Esophagus muscularis mucosa (tissue), 4 donors: ENCODE data around the gene PI4K2B. TPM values are rescaled to one million over a fixed set of nuclear protein-coding genes. Genes with fewer than 3 reads are reported as not detected.
"Not testable (repeated sequence)": the region's sequence is repeated elsewhere in the genome, so short reads cannot be mapped to it uniquely, and the experiment has no call there.

Experiments
- DNase-seq: peaks from one replicate; pipeline ENCODE4 v3.0.0-alpha.2; 2017; ENCODE audit errors: extremely low spot score
- H3K27ac ChIP-seq, 4 donors: fragments of 200-600 bp; sonication (generic); replicated peaks in 1 of 4; 1 replicate in 3 of 4; 2 replicates in 1 of 4; pipeline ENCODE4 v1.5.1; 2016 to 2019; ENCODE audit warnings: mild to moderate bottlenecking in 1 of 4
- H3K27me3 ChIP-seq, 4 donors: fragments of 200-600 bp; sonication (generic); one replicate each; pipeline versions ENCODE4 v1.5.1 to v1.6.0; 2016 to 2019
- H3K36me3 ChIP-seq, 4 donors: fragments of 200-600 bp; sonication (generic); one replicate each; pipeline ENCODE4 v1.5.1; 2016 to 2019
- H3K4me1 ChIP-seq, 4 donors: fragments of 200-600 bp; sonication (generic); one replicate each; pipeline ENCODE4 v1.5.1; 2016 to 2019
- H3K4me3 ChIP-seq, 4 donors: fragments of 200-600 bp; sonication (generic); 1 replicate in 2 of 4; 2 replicates in 2 of 4; pipeline ENCODE4 v1.5.1; 2016 to 2019; ENCODE audit warnings: mild to moderate bottlenecking in 4 of 4, moderate library complexity in 1 of 4
- H3K9me3 ChIP-seq, 4 donors: fragments of 200-600 bp; sonication (generic); 1 replicate in 3 of 4; 2 replicates in 1 of 4; pipeline ENCODE4 v1.5.1; 2016 to 2019
- EP300 ChIP-seq: sonication (generic); formaldehyde crosslinking; IDR thresholded peaks from one replicate; pipeline ENCODE4 v1.6.1; 2017; ENCODE audit warnings: antibody characterized with exemption
- POLR2A ChIP-seq: fragments of 450-650 bp; IDR thresholded peaks from one replicate; pipeline ENCODE4 v1.6.1; 2017; ENCODE audit warnings: antibody characterized with exemption, moderate library complexity, mild to moderate bottlenecking, low read depth
- POLR2AphosphoS5 ChIP-seq, 2 donors: sonication (generic); formaldehyde crosslinking; IDR thresholded peaks; one replicate each; pipeline ENCODE4 v1.6.1; 2017; ENCODE audit warnings: antibody characterized with exemption in 2 of 2
- WGBS: methylation state at CpG from one replicate; pipeline ENCODE4 v1.1.5; 2018; 5-methylcytosine and 5-hydroxymethylcytosine counted together
- intact Hi-C: fragments of 100-400 bp; cut with DNase I; formaldehyde crosslinking; loops from one replicate; pipeline ENCODE4 v1.15.1; 2023
- small RNA-seq, 3 donors: library from RNA; depleted of rRNA; stranded (forward); fragments of <200 nt; gene quantifications; one replicate each; pipeline ENCODE3, GENCODE V24; 2016
- total RNA-seq, 4 donors: library from RNA; depleted of rRNA; stranded (reverse); fragments of >200 nt; gene quantifications; one replicate each; pipeline versions ENCODE4 v1.1.0 to v1.2.1, GENCODE V29; 2016
- TF ChIP-seq, protein P1 (sequence below), 3 experiments: fragments of 200-600 bp in 2 of 3; fragments of 450-650 bp in 1 of 3; sonication (generic) in 2 of 3; IDR thresholded peaks; one replicate each; pipeline ENCODE4 v1.5.1; 2017 to 2019; ENCODE audit warnings: antibody characterized with exemption in 3 of 3, mild to moderate bottlenecking in 2 of 3, moderate library complexity in 1 of 3

The PI4K2B gene
- total RNA-seq, 4 donors from 2014 or later = 9.0 to 16.2 (median 12.9) TPM

DNA sequence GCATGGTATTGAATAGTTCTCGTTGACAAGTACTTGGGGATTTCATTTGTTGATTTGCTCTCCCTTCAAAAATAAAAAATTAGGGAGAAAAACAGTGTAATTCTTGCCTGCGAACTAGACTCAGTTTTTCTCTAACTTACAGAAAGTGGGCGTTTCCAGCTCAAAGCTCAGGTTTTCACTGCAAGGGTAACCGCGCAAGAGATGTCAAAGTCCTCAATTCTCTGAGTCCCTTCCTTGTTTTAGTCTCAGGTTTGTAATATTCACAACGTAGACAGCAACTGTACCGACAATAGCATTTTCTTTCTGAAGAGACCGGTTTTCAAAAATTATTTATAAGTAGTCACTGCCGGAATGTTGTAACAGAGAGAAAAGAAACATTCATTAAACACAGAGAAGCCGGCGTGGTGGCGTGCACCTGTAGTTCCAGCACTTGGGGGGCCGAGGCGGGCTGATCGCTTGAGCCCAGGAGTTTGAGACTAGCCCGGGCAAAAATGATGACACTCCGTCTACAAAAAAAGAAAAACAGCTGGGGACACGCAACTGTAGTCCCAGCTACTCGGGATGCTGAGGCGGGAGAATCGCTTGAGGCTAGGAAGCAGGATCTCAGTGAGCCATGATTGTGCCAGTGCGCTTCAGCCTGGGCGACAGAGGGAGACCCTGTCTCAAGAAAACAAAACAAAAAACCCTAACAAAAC lies 79.5 kb downstream of the PI4K2B start:
- 19% methylated on average over 23 of the region's 23 CpGs for WGBS
- H3K36me3 ChIP-seq = peaks cover 0 to 18% (median 8%) of the 10 kb centered on the region in 4 donors
- no peaks in the 10 kb centered on the region for H3K27me3 ChIP-seq
- intact Hi-C loops = loop anchor here (2.0 to 10.0 kb wide), 3 partner anchors 61 to 149 kb away; partner anchors contain the start of genes PI4K2B and SEPSECS
- H3K27ac ChIP-seq = peak overlapping the region; percentile 77 to 82 (median 80)
- peaks cover 10 to 24% (median 10%) of the 10 kb centered on the region in 4 donors for H3K4me1 ChIP-seq
- peak overlapping the region; percentile 62 to 84 (median 82) for H3K4me3 ChIP-seq
- H3K9me3 ChIP-seq = no peaks in the 10 kb centered on the region
- no peak for DNase-seq
- no peak for TF ChIP-seq POLR2A
- TF ChIP-seq EP300 = no peak
- no peak for TF ChIP-seq POLR2AphosphoS5 (IDR thresholded peaks at IDR 0.05)
- TF ChIP-seq, protein P1, sequence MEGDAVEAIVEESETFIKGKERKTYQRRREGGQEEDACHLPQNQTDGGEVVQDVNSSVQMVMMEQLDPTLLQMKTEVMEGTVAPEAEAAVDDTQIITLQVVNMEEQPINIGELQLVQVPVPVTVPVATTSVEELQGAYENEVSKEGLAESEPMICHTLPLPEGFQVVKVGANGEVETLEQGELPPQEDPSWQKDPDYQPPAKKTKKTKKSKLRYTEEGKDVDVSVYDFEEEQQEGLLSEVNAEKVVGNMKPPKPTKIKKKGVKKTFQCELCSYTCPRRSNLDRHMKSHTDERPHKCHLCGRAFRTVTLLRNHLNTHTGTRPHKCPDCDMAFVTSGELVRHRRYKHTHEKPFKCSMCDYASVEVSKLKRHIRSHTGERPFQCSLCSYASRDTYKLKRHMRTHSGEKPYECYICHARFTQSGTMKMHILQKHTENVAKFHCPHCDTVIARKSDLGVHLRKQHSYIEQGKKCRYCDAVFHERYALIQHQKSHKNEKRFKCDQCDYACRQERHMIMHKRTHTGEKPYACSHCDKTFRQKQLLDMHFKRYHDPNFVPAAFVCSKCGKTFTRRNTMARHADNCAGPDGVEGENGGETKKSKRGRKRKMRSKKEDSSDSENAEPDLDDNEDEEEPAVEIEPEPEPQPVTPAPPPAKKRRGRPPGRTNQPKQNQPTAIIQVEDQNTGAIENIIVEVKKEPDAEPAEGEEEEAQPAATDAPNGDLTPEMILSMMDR (IDR thresholded peaks at IDR 0.05) = no peak

DNA sequence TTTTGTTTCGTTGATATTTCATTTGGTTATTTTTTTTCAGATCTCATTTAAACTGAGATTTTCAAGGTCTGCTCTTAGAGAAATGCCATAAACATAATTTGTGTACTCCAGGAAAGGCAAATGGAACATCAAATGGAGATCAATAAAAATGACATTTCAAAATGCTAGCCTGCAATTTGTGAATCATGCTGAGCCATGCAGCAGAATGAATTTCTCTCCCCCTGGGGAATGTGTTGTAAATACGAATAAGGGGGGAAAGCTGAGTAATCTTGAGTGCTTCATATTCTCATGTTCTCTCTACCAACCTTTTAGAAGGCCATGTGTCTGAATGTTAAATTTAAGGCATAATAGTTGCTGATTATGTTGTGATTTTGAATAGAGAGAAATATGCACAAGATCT lies 86.5 kb downstream of the PI4K2B start:
- no peaks in the 10 kb centered on the region for H3K27me3 ChIP-seq
- 77% methylated on average over 2 of the region's 2 CpGs for WGBS
- intact Hi-C loops = no loop called here
- no peak overlapping the region for H3K4me3 ChIP-seq
- H3K9me3 ChIP-seq = no peaks in the 10 kb centered on the region
- H3K27ac ChIP-seq = no peak overlapping the region
- no peak for DNase-seq
- no peak for TF ChIP-seq POLR2AphosphoS5 (IDR thresholded peaks at IDR 0.05)
- H3K4me1 ChIP-seq = peaks cover 0 to 6% (median 0%) of the 10 kb centered on the region in 4 donors
- peaks cover 0 to 54% (median 29%) of the 10 kb centered on the region in 4 donors for H3K36me3 ChIP-seq

DNA sequence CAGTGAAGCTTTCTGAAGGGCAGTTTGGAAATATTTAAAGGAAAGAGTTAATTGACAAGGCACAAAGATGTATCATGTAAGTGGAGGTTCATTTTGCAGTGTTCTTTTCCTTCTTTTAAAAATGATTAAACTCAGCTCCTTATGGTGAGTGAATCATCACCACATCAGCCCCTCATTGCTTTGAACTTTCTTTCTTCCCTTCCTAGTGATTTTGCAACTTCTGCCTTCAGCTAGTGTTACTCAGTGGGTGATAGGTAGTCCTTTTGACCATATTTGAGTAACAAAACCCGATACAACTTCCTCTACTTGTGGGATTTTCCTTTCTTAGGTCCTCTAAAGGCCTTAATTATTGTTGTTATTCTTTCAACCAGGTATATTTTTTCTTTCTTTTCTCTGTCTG lies 86.9 kb downstream of the PI4K2B start:
- intact Hi-C loops = no loop called here
- WGBS = 83% methylated on average over 1 of the region's 1 CpG

DNA sequence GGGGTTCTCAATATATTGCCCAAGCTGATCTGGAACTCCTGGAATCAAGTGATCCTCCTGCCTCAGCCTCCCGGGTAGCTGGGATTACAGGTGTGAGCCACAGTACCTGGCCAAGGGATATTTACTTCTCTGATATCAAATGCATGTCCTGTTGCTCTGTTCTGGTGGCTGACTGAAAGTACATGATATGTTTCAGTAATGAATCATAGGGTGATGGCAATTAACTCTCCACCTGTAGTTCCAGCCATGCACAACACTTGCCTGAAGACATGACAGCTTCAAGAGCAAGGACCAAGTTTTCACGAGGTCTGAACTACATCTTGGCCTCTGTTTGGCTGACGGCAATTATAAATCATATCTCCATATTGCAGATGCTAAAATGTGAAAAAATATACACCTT lies 87.9 kb downstream of the PI4K2B start:
- no peak for DNase-seq
- WGBS = 94% methylated on average over 3 of the region's 3 CpGs
- Histone ChIP-seq H3K27ac (no peak overlapping the region), H3K36me3 (peaks cover 0 to 47% (median 25%) of the 10 kb centered on the region in 4 donors), H3K27me3 (no peaks in the 10 kb centered on the region), H3K4me3 (no peak overlapping the region), H3K9me3 (no peaks in the 10 kb centered on the region), H3K4me1 (no peaks in the 10 kb centered on the region)
- no peak for TF ChIP-seq EP300
- TF ChIP-seq, protein P1 (IDR thresholded peaks at IDR 0.05) = no peak
- TF ChIP-seq POLR2A = no peak
- TF ChIP-seq POLR2AphosphoS5 (IDR thresholded peaks at IDR 0.05) = no peak
- intact Hi-C loops = no loop called here

More for the DNA sequence above, 86.9 kb downstream of the PI4K2B start:
- TF ChIP-seq POLR2AphosphoS5 (IDR thresholded peaks at IDR 0.05) (no peak), POLR2A (no peak), EP300 (no peak)
- TF ChIP-seq, protein P1 (IDR thresholded peaks at IDR 0.05) = no peak
- DNase-seq = no peak
- no peaks in the 10 kb centered on the region for H3K27me3 ChIP-seq
- peaks cover 0 to 2% (median 0%) of the 10 kb centered on the region in 4 donors for H3K4me1 ChIP-seq
- no peaks in the 10 kb centered on the region for H3K9me3 ChIP-seq
- peaks cover 0 to 49% (median 26%) of the 10 kb centered on the region in 4 donors for H3K36me3 ChIP-seq
- no peak overlapping the region for H3K4me3 ChIP-seq
- H3K27ac ChIP-seq = no peak overlapping the region

DNA sequence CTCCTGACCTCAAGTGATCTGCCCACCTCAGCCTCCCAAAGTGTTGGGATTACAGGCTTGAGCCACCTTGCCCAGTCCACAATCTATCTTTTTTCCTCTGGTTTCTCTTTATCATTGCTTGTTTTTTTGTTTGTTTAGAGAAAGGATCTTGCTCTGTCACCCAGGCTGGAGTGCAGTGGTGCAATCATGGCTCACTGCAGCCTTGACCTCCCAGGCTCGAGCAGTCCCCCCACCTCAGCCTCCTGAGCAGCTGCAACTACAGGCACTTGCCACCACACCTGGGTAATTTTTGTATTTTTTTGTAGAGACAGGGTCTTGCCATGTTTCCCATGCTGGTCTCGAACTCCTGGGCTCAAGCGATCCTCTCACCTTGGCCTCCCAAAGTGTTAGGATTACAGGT lies 94.6 kb downstream of the PI4K2B start:
- DNase-seq, H3K27ac ChIP-seq, intact Hi-C loops, H3K9me3 ChIP-seq, H3K36me3 ChIP-seq, H3K27me3 ChIP-seq, H3K4me3 ChIP-seq: not testable (repeated sequence)
- H3K4me1 ChIP-seq = peaks cover 6 to 14% (median 8%) of the 10 kb centered on the region in 4 donors
- 95% methylated on average over 3 of the region's 3 CpGs for WGBS

Small RNA genes within 50 kb of the gene (small RNA-seq; reads per million reads assigned to genes)
- 0 reads per million in 3 donors for gene RF00004

Other genes starting within 250 kb of the PI4K2B start
- gene LGI2, start 203.1 kb upstream of the PI4K2B start, total RNA-seq = 10 to 100 TPM in 2 of 4 donors, 1 to 10 TPM in 2; 4.6 to 13.7 (median 9.7) TPM
- gene SEPSECS, start 73.6 kb upstream of the PI4K2B start, total RNA-seq = 1 to 10 TPM; 3.8 to 6.2 (median 4.0) TPM
- 10 to 100 TPM in 2 of 4 donors, 1 to 10 TPM in 2; 8.6 to 16.2 (median 11.4) TPM for gene ZCCHC4, start 78.7 kb downstream of the PI4K2B start, total RNA-seq
- gene ANAPC4, start 143.2 kb downstream of the PI4K2B start, total RNA-seq = 10 to 100 TPM; 17.2 to 25.3 (median 19.0) TPM